A549 (cell line): Measurements from ENCODE around the gene DOCK1. TPM values are rescaled to one million over a fixed set of nuclear protein-coding genes. Genes with fewer than 3 reads are reported as not detected.

Source experiments
- ATAC-seq, 2 experiments: fragments of 200-7000 bp in 1 of 2; fragments of >200 bp in 1 of 2; cut with Nextera tagmentation in 1 of 2; cut with Tn5 transposase in 1 of 2; 3 replicates each; pipeline versions ENCODE4 v1.8.0 to v1.9.1; 2018 to 2020; ENCODE audit warnings: mild to moderate bottlenecking in 1 of 2, moderate library complexity in 1 of 2
- CTCF ChIA-PET: fragments of 300-600 bp; sonication (Branson Sonifier 250); formaldehyde crosslinking; extraction: SDS; loops from one replicate; lab custom pipeline; 2021; ENCODE audit warnings: antibody characterized with exemption, inconsistent platforms; lab: Yijun Ruan, JAX
- POLR2A ChIA-PET: fragments of 350-600 bp; formaldehyde crosslinking; extraction: SDS; loops from one replicate; lab custom pipeline; 2021; ENCODE audit warnings: antibody characterized with exemption, inconsistent platforms; lab: Yijun Ruan, JAX
- DNase-seq, 2 experiments: peaks; one replicate each; pipeline versions ENCODE4 v3.0.0 to v3.0.0-alpha.2; 2011 to 2016; ENCODE audit warnings: low read depth in 1 of 2, low spot score in 1 of 2
- FAIRE-seq: peaks from 2 replicates; lab custom pipeline; 2011; peaks lifted over from hg19 to GRCh38; lab: Jason Lieb, UNC
- H3K27ac ChIP-seq, 2 experiments: fragments of >200 bp; sonication (Bioruptor Twin); formaldehyde crosslinking; 3 replicates each; pipeline ENCODE4 v1.5.1; 2016 to 2017
- H3K4me1 ChIP-seq: fragments of >200 bp; sonication (Bioruptor Twin); formaldehyde crosslinking; 3 replicates; pipeline ENCODE4 v1.6.1; 2016
- H3K4me2 ChIP-seq: fragments of >200 bp; sonication (Bioruptor Twin); formaldehyde crosslinking; 3 replicates; pipeline ENCODE4 v1.6.1; 2016
- H3K4me3 ChIP-seq: fragments of >200 bp; sonication (Bioruptor Twin); formaldehyde crosslinking; 3 replicates; pipeline ENCODE4 v1.5.1; 2016
- H3K9me3 ChIP-seq: fragments of >200 bp; sonication (Bioruptor Twin); formaldehyde crosslinking; 3 replicates; pipeline ENCODE4 v1.6.1; 2016
- CHD2 ChIP-seq: fragments of 150-350 bp; IDR thresholded peaks from 2 replicates; pipeline ENCODE4 v1.6.1; 2014; ENCODE audit warnings: low read length; ENCODE audit not compliant: partially characterized antibody
- EHMT2 ChIP-seq: fragments of 200-600 bp; sonication (generic); IDR thresholded peaks from 2 replicates; pipeline ENCODE4 v1.6.1; 2016; ENCODE audit warnings: antibody characterized with exemption, low read depth, mild to moderate bottlenecking, moderate library complexity
- HOXA7 ChIP-seq: fragments of 250-450 bp; sonication (Bioruptor Pico); IDR thresholded peaks from 2 replicates; pipeline ENCODE4 v1.5.0; 2020; ENCODE audit warnings: mild to moderate bottlenecking, moderate library complexity
- HOXB13 ChIP-seq: fragments of 250-450 bp; sonication (Bioruptor Pico); IDR thresholded peaks from 2 replicates; pipeline ENCODE4 v1.5.0; 2020; ENCODE audit warnings: low read depth, mild to moderate bottlenecking, moderate library complexity
- JUN ChIP-seq, 2 experiments: fragments of >200 bp; sonication (Bioruptor Twin); formaldehyde crosslinking; IDR thresholded peaks; 2 replicates in 1 of 2; 3 replicates in 1 of 2; pipeline ENCODE4 v1.6.1; 2016 to 2017
- JUNB ChIP-seq: fragments of >200 bp; sonication (Bioruptor Twin); formaldehyde crosslinking; IDR thresholded peaks from 2 replicates; pipeline ENCODE4 v1.6.1; 2016
- KDM1A ChIP-seq: fragments of 200-600 bp; sonication (generic); IDR thresholded peaks from 2 replicates; pipeline ENCODE4 v1.6.1; 2016; ENCODE audit warnings: low read depth, mild to moderate bottlenecking
- MAFK ChIP-seq: fragments of 450-650 bp; IDR thresholded peaks from 2 replicates; pipeline ENCODE4 v1.6.1; 2014; ENCODE audit not compliant: partially characterized antibody
- MYC ChIP-seq: IDR thresholded peaks from 2 replicates; pipeline ENCODE4 v1.6.1; 2012; ENCODE audit warnings: mild to moderate bottlenecking, inconsistent platforms, low read length, improper control_type of control experiment, borderline replicate concordance
- NPAS2 ChIP-seq: fragments of 250-450 bp; sonication (Bioruptor Pico); IDR thresholded peaks from 2 replicates; pipeline ENCODE4 v1.8.0; 2022; ENCODE audit warnings: mild to moderate bottlenecking, moderate library complexity, borderline replicate concordance
- NR3C1 ChIP-seq: fragments of >200 bp; sonication (Bioruptor Twin); formaldehyde crosslinking; IDR thresholded peaks from 3 replicates; pipeline ENCODE4 v1.6.1; 2017
- RARB ChIP-seq: fragments of 250-450 bp; sonication (Bioruptor Pico); IDR thresholded peaks from 2 replicates; pipeline ENCODE4 v1.8.0; 2021; ENCODE audit warnings: mild to moderate bottlenecking, moderate library complexity
- RCOR1 ChIP-seq: fragments of 150-350 bp; IDR thresholded peaks from 2 replicates; pipeline ENCODE4 v1.6.1; 2014; ENCODE audit warnings: antibody characterized with exemption, low read length, low read depth
- TFCP2L1 ChIP-seq: fragments of 250-450 bp; sonication (Bioruptor Pico); IDR thresholded peaks from 2 replicates; pipeline ENCODE4 v1.5.0; 2021; ENCODE audit warnings: mild to moderate bottlenecking
- ZC3H11A ChIP-seq: fragments of 450-650 bp; IDR thresholded peaks from 2 replicates; pipeline ENCODE4 v1.6.1; 2014; ENCODE audit warnings: antibody characterized with exemption, mild to moderate bottlenecking
- ZNF302 ChIP-seq: fragments of 250-450 bp; sonication (Bioruptor Pico); IDR thresholded peaks from 2 replicates; pipeline ENCODE4 v1.9.0; 2021; ENCODE audit warnings: inconsistent platforms, mild to moderate bottlenecking, moderate library complexity
- ZSCAN20 ChIP-seq: fragments of 250-450 bp; sonication (Bioruptor Pico); IDR thresholded peaks from 2 replicates; pipeline ENCODE4 v1.8.0; 2022; ENCODE audit warnings: mild to moderate bottlenecking, moderate library complexity
- WGBS: methylation state at CpG from one replicate; pipeline ENCODE4 v1.1.6; 2017; ENCODE audit errors: missing lambda C conversion rate; 5-methylcytosine and 5-hydroxymethylcytosine counted together
- polyA plus RNA-seq, 4 experiments: library from polyadenylated mRNA; depleted of rRNA in 3 of 4; stranded (reverse); fragments of >200 nt; fragmentation: RNase III in 1 of 4; extraction: RNeasy Plus Mini Kit Qiagen cat#74134 plus additional on column Dnase treatment in 1 of 4; gene quantifications; 2 replicates in 3 of 4; 3 replicates in 1 of 4; pipeline ENCODE4 v1.2.3, GENCODE V29; 2011 to 2017
- TF ChIP-seq, protein P1 (sequence below): fragments of 450-650 bp; IDR thresholded peaks from 2 replicates; pipeline ENCODE4 v1.6.1; 2014; ENCODE audit warnings: antibody characterized with exemption
- TF ChIP-seq, protein P2 (sequence below): IDR thresholded peaks from 2 replicates; pipeline ENCODE4 v1.6.1; 2012
- TF ChIP-seq, protein P3 (sequence below): fragments of 250-450 bp; sonication (Bioruptor Pico); IDR thresholded peaks from 2 replicates; pipeline ENCODE4 v1.5.0; 2021; ENCODE audit warnings: mild to moderate bottlenecking, moderate library complexity, borderline replicate concordance
- TF ChIP-seq, protein P4 (sequence below): IDR thresholded peaks from 2 replicates; pipeline ENCODE4 v1.6.1; 2012; ENCODE audit warnings: low read depth, borderline replicate concordance
- TF ChIP-seq, protein P5 (sequence below): fragments of >200 bp; sonication (Bioruptor Twin); formaldehyde crosslinking; IDR thresholded peaks from 3 replicates; pipeline ENCODE4 v1.5.1; 2016
- TF ChIP-seq, protein P6 (sequence below): IDR thresholded peaks from 2 replicates; pipeline ENCODE4 v1.6.1; 2012

The DOCK1 gene
- polyA plus RNA-seq, 2 of the 4 experiments (the other 2 are of a cell fraction), result 22.6 to 28.2 TPM

DNA sequence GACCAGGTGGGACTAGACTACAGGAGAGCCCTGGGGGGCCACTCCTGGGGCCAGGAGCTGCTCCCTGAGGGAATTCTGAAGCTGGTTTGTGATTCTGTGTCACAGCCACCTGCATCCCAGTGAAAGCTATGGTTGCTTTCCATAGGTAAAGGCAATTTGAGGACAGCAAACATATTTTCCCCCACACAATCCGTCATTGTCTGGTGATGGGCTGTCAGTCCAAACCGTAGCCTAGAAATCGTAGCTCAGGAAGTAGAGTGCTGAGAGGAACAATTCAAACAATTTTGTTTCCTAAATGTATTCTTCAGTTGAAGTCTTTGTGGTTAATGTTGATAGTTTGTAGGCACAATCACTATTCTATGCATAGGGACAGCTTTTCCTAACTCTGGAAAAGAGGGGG, 397.1 kb downstream of the DOCK1 start:
- FAIRE-seq (no peak), ATAC-seq (no peak), DNase-seq (no peak)
- H3K27ac ChIP-seq, result no peak overlapping the region
- no peaks in the 10 kb centered on the region for H3K4me1 ChIP-seq
- no peak overlapping the region for H3K4me3 ChIP-seq
- no peaks in the 10 kb centered on the region for H3K9me3 ChIP-seq
- 89% methylated on average over 3 of the region's 3 CpGs for WGBS
- H3K4me2 ChIP-seq, result no peak overlapping the region
- ChIA-PET POLR2A (no interaction called here), CTCF (interaction anchor here (0.7 to 1.5 kb wide), 2 partner anchors 15 to 17 kb away, joined by 3 to 5 read pairs; no protein-coding TSS in a partner anchor)
- TF ChIP-seq HOXB13 (CRISPR knock-in tag) (no peak), CHD2 (no peak), KDM1A (no peak)
- TF ChIP-seq, protein P1, sequence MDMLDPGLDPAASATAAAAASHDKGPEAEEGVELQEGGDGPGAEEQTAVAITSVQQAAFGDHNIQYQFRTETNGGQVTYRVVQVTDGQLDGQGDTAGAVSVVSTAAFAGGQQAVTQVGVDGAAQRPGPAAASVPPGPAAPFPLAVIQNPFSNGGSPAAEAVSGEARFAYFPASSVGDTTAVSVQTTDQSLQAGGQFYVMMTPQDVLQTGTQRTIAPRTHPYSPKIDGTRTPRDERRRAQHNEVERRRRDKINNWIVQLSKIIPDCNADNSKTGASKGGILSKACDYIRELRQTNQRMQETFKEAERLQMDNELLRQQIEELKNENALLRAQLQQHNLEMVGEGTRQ, result no peak

DNA sequence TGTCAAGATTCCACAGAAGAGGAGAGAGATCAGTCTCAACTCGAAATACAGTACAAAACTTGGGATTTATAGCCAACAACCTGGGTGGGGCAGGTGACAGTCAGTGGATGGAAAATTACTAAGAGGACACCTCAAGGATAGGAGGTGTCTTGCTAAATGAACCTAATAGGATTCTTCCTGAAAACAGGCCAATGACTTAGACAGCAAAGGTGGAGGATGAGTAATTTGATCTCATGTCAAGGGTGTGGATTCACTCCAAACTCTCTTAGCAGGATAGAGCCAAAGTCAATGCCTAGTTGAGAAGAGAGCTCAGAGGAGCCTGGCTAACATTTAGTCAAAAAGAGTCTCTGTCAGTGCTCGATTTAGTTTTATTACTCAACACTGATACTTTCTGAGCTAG, 397.9 kb downstream of the DOCK1 start:
- DNase-seq (no peak), FAIRE-seq (no peak), ATAC-seq (no peak)
- ChIA-PET CTCF (interaction anchor here (0.7 kb wide), 1 partner anchor 8 kb away, joined by 3 read pairs; no protein-coding TSS in a partner anchor), POLR2A (no interaction called here)
- H3K4me2 ChIP-seq, result no peak overlapping the region
- H3K9me3 ChIP-seq, result no peaks in the 10 kb centered on the region
- no peak overlapping the region for H3K4me3 ChIP-seq
- TF ChIP-seq EHMT2 (no peak), MAFK (no peak), HOXA7 (CRISPR knock-in tag) (no peak), NR3C1 (no peak), JUNB (no peak), ZC3H11A (no peak)
- TF ChIP-seq, protein P2, sequence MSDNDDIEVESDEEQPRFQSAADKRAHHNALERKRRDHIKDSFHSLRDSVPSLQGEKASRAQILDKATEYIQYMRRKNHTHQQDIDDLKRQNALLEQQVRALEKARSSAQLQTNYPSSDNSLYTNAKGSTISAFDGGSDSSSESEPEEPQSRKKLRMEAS, result no peak
- TF ChIP-seq, protein P3, sequence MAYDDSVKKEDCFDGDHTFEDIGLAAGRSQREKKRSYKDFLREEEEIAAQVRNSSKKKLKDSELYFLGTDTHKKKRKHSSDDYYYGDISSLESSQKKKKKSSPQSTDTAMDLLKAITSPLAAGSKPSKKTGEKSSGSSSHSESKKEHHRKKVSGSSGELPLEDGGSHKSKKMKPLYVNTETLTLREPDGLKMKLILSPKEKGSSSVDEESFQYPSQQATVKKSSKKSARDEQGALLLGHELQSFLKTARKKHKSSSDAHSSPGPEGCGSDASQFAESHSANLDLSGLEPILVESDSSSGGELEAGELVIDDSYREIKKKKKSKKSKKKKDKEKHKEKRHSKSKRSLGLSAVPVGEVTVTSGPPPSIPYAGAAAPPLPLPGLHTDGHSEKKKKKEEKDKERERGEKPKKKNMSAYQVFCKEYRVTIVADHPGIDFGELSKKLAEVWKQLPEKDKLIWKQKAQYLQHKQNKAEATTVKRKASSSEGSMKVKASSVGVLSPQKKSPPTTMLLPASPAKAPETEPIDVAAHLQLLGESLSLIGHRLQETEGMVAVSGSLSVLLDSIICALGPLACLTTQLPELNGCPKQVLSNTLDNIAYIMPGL (CRISPR knock-in tag), result no peak
- no peak overlapping the region for H3K27ac ChIP-seq
- no peaks in the 10 kb centered on the region for H3K4me1 ChIP-seq
- WGBS, result 26% methylated on average over 2 of the region's 2 CpGs

DNA sequence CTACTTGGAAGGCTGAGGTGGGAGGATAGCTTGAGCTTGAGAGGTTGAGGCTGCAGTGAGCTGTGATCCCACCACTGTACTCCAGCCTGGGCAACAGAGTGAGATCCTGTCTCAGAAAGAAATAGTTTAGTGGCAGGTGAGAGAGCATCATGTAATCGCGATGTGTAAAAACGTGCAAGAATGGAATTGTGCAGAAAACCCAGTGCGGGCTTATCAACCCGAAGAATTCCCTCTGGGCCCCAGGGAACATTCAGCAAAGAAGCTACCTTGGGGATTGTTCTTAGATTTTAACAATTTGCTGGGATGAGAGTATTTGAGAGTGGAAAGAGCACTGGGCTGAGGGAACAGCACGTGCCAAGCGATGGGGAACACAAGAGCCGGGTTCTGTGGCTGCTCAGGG, 398.5 kb downstream of the DOCK1 start:
- TF ChIP-seq, protein P4, sequence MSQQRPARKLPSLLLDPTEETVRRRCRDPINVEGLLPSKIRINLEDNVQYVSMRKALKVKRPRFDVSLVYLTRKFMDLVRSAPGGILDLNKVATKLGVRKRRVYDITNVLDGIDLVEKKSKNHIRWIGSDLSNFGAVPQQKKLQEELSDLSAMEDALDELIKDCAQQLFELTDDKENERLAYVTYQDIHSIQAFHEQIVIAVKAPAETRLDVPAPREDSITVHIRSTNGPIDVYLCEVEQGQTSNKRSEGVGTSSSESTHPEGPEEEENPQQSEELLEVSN, result no peak
- TF ChIP-seq HOXB13 (CRISPR knock-in tag) (no peak), KDM1A (no peak), RARB (CRISPR knock-in tag) (no peak), MYC (no peak), JUN (IDR thresholded peaks at IDR 0.05) (no peak), MAFK (no peak), RCOR1 (no peak), ZNF302 (no peak), EHMT2 (no peak), TFCP2L1 (CRISPR knock-in tag) (no peak), ZSCAN20 (CRISPR knock-in tag) (no peak), NPAS2 (CRISPR knock-in tag) (no peak)
- TF ChIP-seq, protein P5, sequence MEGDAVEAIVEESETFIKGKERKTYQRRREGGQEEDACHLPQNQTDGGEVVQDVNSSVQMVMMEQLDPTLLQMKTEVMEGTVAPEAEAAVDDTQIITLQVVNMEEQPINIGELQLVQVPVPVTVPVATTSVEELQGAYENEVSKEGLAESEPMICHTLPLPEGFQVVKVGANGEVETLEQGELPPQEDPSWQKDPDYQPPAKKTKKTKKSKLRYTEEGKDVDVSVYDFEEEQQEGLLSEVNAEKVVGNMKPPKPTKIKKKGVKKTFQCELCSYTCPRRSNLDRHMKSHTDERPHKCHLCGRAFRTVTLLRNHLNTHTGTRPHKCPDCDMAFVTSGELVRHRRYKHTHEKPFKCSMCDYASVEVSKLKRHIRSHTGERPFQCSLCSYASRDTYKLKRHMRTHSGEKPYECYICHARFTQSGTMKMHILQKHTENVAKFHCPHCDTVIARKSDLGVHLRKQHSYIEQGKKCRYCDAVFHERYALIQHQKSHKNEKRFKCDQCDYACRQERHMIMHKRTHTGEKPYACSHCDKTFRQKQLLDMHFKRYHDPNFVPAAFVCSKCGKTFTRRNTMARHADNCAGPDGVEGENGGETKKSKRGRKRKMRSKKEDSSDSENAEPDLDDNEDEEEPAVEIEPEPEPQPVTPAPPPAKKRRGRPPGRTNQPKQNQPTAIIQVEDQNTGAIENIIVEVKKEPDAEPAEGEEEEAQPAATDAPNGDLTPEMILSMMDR, result no peak
- TF ChIP-seq, protein P2, result no peak
- TF ChIP-seq, protein P6, sequence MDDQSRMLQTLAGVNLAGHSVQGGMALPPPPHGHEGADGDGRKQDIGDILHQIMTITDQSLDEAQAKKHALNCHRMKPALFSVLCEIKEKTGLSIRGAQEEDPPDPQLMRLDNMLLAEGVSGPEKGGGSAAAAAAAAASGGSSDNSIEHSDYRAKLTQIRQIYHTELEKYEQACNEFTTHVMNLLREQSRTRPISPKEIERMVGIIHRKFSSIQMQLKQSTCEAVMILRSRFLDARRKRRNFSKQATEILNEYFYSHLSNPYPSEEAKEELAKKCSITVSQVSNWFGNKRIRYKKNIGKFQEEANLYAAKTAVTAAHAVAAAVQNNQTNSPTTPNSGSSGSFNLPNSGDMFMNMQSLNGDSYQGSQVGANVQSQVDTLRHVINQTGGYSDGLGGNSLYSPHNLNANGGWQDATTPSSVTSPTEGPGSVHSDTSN, result no peak
- TF ChIP-seq, protein P3 (CRISPR knock-in tag), result no peak
- H3K27ac ChIP-seq, result no peak overlapping the region
- ATAC-seq (no peak), DNase-seq (no peak), FAIRE-seq (no peak)
- H3K4me1 ChIP-seq, result no peaks in the 10 kb centered on the region
- no peak overlapping the region for H3K4me2 ChIP-seq
- 93% methylated on average over 8 of the region's 8 CpGs for WGBS
- no peaks in the 10 kb centered on the region for H3K9me3 ChIP-seq
- ChIA-PET POLR2A (no interaction called here), CTCF (interaction anchor here (0.6 to 0.7 kb wide), 2 partner anchors 8 to 81 kb away, joined by 3 read pairs; no protein-coding TSS in a partner anchor)
- no peak overlapping the region for H3K4me3 ChIP-seq
